H1 (cell line): ENCODE results near the gene PIK3C2G. TPM values are rescaled to one million over a fixed set of nuclear protein-coding genes. Genes with fewer than 3 reads are reported as not detected.

Experiments used
- EP300 ChIP-seq, 2 experiments: IDR thresholded peaks; 1 replicate in 1 of 2; 2 replicates in 1 of 2; pipeline ENCODE4 v1.6.1; 2011 to 2012; ENCODE audit warnings: low read depth in 2 of 2, low read length in 2 of 2, mild to moderate bottlenecking in 2 of 2, borderline replicate concordance in 1 of 2, inconsistent platforms in 1 of 2, moderate library complexity in 1 of 2
- HDAC2 ChIP-seq, 2 experiments: fragments of 300-600 bp in 1 of 2; sonication (generic) in 1 of 2; IDR thresholded peaks; 2 replicates each; pipeline ENCODE4 v1.6.1; 2011 to 2012; ENCODE audit warnings: low read depth in 2 of 2, low read length in 2 of 2, mild to moderate bottlenecking in 2 of 2, moderate library complexity in 2 of 2, borderline replicate concordance in 1 of 2, inconsistent platforms in 1 of 2
- NRF1 ChIP-seq: IDR thresholded peaks from 2 replicates; pipeline ENCODE4 v1.6.1; 2011; ENCODE audit warnings: mild to moderate bottlenecking, low read depth, low read length, improper control_type of control experiment
- POU5F1 ChIP-seq: IDR thresholded peaks from 2 replicates; pipeline ENCODE4 v1.6.1; 2011; ENCODE audit warnings: low read depth, mild to moderate bottlenecking, low read length, moderate library complexity
- RXRA ChIP-seq: IDR thresholded peaks from 2 replicates; pipeline ENCODE4 v1.6.1; 2011; ENCODE audit warnings: low read depth, mild to moderate bottlenecking, low read length, moderate library complexity; ENCODE audit not compliant: insufficient read depth
- SP2 ChIP-seq: IDR thresholded peaks from 2 replicates; pipeline ENCODE4 v1.6.1; 2012; ENCODE audit warnings: mild to moderate bottlenecking, low read length, inconsistent platforms
- SRF ChIP-seq: IDR thresholded peaks from 2 replicates; pipeline ENCODE4 v1.6.1; 2011; ENCODE audit warnings: mild to moderate bottlenecking, low read depth, low read length, moderate library complexity
- SUZ12 ChIP-seq: fragments of 200-600 bp; sonication (generic); IDR thresholded peaks from 2 replicates; pipeline ENCODE4 v1.6.1; 2012; ENCODE audit warnings: mild to moderate bottlenecking, inconsistent platforms, low read length, moderate library complexity, mixed read lengths
- polyA plus RNA-seq, 7 experiments: library from polyadenylated mRNA; depleted of rRNA in 3 of 7; stranded (reverse) in 5 of 7; unstranded in 2 of 7; fragments of >200 nt in 5 of 7; fragments of 200-250 nt in 2 of 7; gene quantifications; 1 replicate in 5 of 7; 2 replicates in 1 of 7; 4 replicates in 1 of 7; pipeline versions ENCODE4 v1.2.1 to v1.2.3, GENCODE V29; 2011 to 2013; ENCODE audit warnings: missing spikeins in 2 of 7, mixed read lengths in 2 of 7
- total RNA-seq: library from RNA; stranded (reverse); fragmentation: NEBNext Ultra II Directional; extraction: Animal tissue kit (Norgen Biotek cat#: 25700); gene quantifications from 2 replicates; pipeline ENCODE4 v1.2.1, GENCODE V29; 2021
- TF ChIP-seq, protein P1 (sequence below): IDR thresholded peaks from 2 replicates; pipeline ENCODE4 v1.6.1; 2011; ENCODE audit warnings: low read depth, mild to moderate bottlenecking, low read length; ENCODE audit not compliant: insufficient read depth
- TF ChIP-seq, protein P2 (sequence below): IDR thresholded peaks from 2 replicates; pipeline ENCODE4 v1.6.1; 2012; ENCODE audit warnings: inconsistent platforms

The PIK3C2G gene
- total and polyA plus RNA-seq, 2 of the 8 experiments (the other 6 are each of a cell fraction or from before 2014, with no cell fraction given): not detected

DNA sequence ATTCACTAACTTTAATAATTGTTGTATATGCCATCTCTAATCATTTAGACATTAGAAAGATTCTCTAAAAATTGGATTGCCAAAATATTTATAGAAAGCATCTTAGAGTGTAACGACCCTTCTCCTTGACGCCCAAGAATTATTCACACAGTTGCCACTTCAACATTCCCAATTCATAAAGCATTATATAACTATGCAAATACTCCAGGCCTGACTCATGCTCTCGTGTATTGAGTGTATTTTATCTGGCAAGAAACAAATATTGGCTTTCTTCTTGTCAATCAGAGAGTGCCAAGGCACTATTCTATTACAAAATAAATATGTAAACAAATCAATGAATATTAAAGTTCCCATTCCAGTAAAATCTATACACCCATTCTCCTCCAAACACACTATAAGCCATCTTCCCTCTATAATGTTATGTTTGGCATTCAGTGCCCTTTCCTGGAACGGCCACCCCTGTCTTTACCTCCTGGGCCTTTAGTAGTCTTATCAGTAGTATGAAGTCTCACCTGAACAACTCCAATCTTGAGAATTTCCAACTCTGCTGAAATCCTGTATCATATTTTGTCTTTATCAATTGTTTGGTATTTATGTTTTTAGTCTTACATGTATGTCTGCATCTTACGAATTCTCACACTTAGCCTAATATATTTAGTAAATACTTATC lies 182.6 kb downstream of the PIK3C2G start (continued):
- TF ChIP-seq, protein P1, sequence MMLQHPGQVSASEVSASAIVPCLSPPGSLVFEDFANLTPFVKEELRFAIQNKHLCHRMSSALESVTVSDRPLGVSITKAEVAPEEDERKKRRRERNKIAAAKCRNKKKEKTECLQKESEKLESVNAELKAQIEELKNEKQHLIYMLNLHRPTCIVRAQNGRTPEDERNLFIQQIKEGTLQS: no peak
- TF ChIP-seq, protein P2, sequence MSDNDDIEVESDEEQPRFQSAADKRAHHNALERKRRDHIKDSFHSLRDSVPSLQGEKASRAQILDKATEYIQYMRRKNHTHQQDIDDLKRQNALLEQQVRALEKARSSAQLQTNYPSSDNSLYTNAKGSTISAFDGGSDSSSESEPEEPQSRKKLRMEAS: no peak
- TF ChIP-seq HDAC2 (IDR thresholded peaks at IDR 0.05; ENCODE audit: borderline replicate concordance in 1 of 2, low read depth in 2 of 2, low read length in 2 of 2) (no peak), SRF (no peak), SUZ12 (no peak), RXRA (no peak), EP300 (IDR thresholded peaks at IDR 0.05; ENCODE audit: borderline replicate concordance in 1 of 2, low read depth in 2 of 2, low read length in 2 of 2) (no peak), NRF1 (no peak), POU5F1 (no peak), SP2 (no peak)
